Stimulated activated CD8-positive, alpha-beta memory T cell treated with anti-CD3 and anti-CD28 coated beads, Interleukin-2, amount 100 ng/mL, for 1 hour (primary cell): Measurements from ENCODE around the gene ADAMTSL2.

Source experiments
- DNase-seq, 2 donors: peaks; one replicate each; pipeline ENCODE4 v3.0.0-alpha.2; 2020; ENCODE audit warnings: low read depth in 2 of 2

ADAMTSL2 gene

GRCh38 chr9:133534346-133535291 is at the start of gene ADAMTSL2:
Gene ADAMTSL2, plus strand, starts transcription at chr9:133534704. Its CDS starts 2,009 bp downstream, at chr9:133536713.
- peak in 1 of 2 donors; percentile 31 for DNase-seq

GRCh38 chr9:133485531-133486260 is 48.8 kb upstream of the ADAMTSL2 start:
- DNase-seq, result no peak

GRCh38 chr9:133487331-133487725 is 47.2 kb upstream of the ADAMTSL2 start:
- DNase-seq, result no peak

- DNase-seq, result no peak
Measured at GRCh38 chr9:133488686-133489252, 45.7 kb upstream of the ADAMTSL2 start.

GRCh38 chr9:133489253-133490190 is 45.0 kb upstream of the ADAMTSL2 start:
- no peak for DNase-seq

GRCh38 chr9:133490201-133490681 is 44.3 kb upstream of the ADAMTSL2 start:
- no peak for DNase-seq

- no peak for DNase-seq
Measured at GRCh38 chr9:133490865-133491655, 43.4 kb upstream of the ADAMTSL2 start.

GRCh38 chr9:133491656-133491925 is 42.9 kb upstream of the ADAMTSL2 start:
- DNase-seq, result no peak

- DNase-seq, result no peak
Measured at GRCh38 chr9:133492061-133493021, 42.2 kb upstream of the ADAMTSL2 start.

GRCh38 chr9:133493428-133493827 is 41.1 kb upstream of the ADAMTSL2 start:
- no peak for DNase-seq

- DNase-seq, result no peak
Measured at GRCh38 chr9:133493845-133494540, 40.5 kb upstream of the ADAMTSL2 start.

GRCh38 chr9:133494636-133495326 is 39.7 kb upstream of the ADAMTSL2 start:
- no peak for DNase-seq

GRCh38 chr9:133495327-133496293 is 38.9 kb upstream of the ADAMTSL2 start:
- no peak for DNase-seq

GRCh38 chr9:133496861-133497842 is 37.4 kb upstream of the ADAMTSL2 start:
- no peak for DNase-seq

GRCh38 chr9:133499132-133499891 is 35.2 kb upstream of the ADAMTSL2 start:
- no peak for DNase-seq
